Adrenal gland (tissue), 12 donors: ENCODE data around the gene TRRAP. TPM values are rescaled to one million over a fixed set of nuclear protein-coding genes. Genes with fewer than 3 reads are reported as not detected.

Experiments used
- DNase-seq, 7 donors: peaks; one replicate each; pipeline ENCODE4 v3.0.0-alpha.2; 2019 to 2020
- H3K27ac ChIP-seq, 5 donors: fragments of 200-600 bp; sonication (generic) in 4 of 5; 1 replicate in 3 of 5; 2 replicates in 2 of 5; pipeline versions ENCODE4 v1.5.1 to v1.8.0; 2016 to 2020; ENCODE audit warnings: mild to moderate bottlenecking in 1 of 5
- H3K27me3 ChIP-seq: fragments of 200-600 bp; 2 replicates; pipeline ENCODE4 v1.8.0; 2021
- H3K36me3 ChIP-seq, 2 donors: fragments of 200-600 bp; replicated peaks in 1 of 2; 1 replicate in 1 of 2; 2 replicates in 1 of 2; pipeline versions ENCODE4 v1.5.1 to v1.8.0; 2018 to 2022
- H3K4me1 ChIP-seq, 2 donors: fragments of 200-600 bp; replicated peaks in 1 of 2; 1 replicate in 1 of 2; 2 replicates in 1 of 2; pipeline versions ENCODE4 v1.5.1 to v1.8.0; 2018 to 2021
- H3K4me3 ChIP-seq, 4 donors: fragments of 200-600 bp; sonication (generic) in 3 of 4; one replicate each; pipeline ENCODE4 v1.5.1; 2016 to 2018
- H3K9me3 ChIP-seq, 3 donors: fragments of 200-600 bp; sonication (generic) in 1 of 3; replicated peaks in 1 of 3; 1 replicate in 2 of 3; 2 replicates in 1 of 3; pipeline versions ENCODE4 v1.5.1 to v1.8.0; 2016 to 2021
- POLR2A ChIP-seq, 2 donors: fragments of 450-650 bp; IDR thresholded peaks; one replicate each; pipeline ENCODE4 v1.6.1; 2017; ENCODE audit warnings: antibody characterized with exemption in 2 of 2, mild to moderate bottlenecking in 2 of 2, moderate library complexity in 1 of 2
- WGBS, 4 donors: extraction: QIAGEN DNeasy Blood & Tissue Kit in 2 of 4; methylation state at CpG; one replicate each; pipeline versions ENCODE4 v1.1.5 to v1.1.7; 2013 to 2017; 5-methylcytosine and 5-hydroxymethylcytosine counted together
- intact Hi-C, 2 donors: fragments of 100-400 bp; cut with DNase I; formaldehyde crosslinking; loops; one replicate each; pipeline versions ENCODE4 v1.14.1 to v1.15.0; 2022 to 2023
- polyA plus RNA-seq, 3 donors: library from polyadenylated mRNA; stranded (reverse); fragments of 200-250 nt in 2 of 3; fragments of 350-450 nt in 1 of 3; fragmentation: Illumina TruSeq in 1 of 3; extraction: RNeasy Lipid Tissue Mini Kit (QIAGEN cat#74804) in 1 of 3; gene quantifications; one replicate each; pipeline ENCODE4 v1.2.3, GENCODE V29; 2013 to 2014
- total RNA-seq, 9 donors: library from RNA; depleted of rRNA in 4 of 9; stranded (reverse); fragments of >200 nt in 4 of 9; fragments of 120-200 nt in 1 of 9; fragmentation: NEBNext Ultra II Directional in 1 of 9; extraction: Animal tissue kit (Norgen Biotek cat#: 25700) in 1 of 9; gene quantifications; one replicate each; pipeline versions ENCODE4 v1.1.0 to v1.2.4, GENCODE V29; 2013 to 2023
- TF ChIP-seq, protein P1 (sequence below), 6 experiments: fragments of 450-650 bp in 4 of 6; fragments of 200-600 bp in 2 of 6; sonication (generic) in 1 of 6; IDR thresholded peaks; 1 replicate in 5 of 6; 2 replicates in 1 of 6; pipeline versions ENCODE4 v1.5.1 to v1.8.0; 2016 to 2021; ENCODE audit warnings: antibody characterized with exemption in 6 of 6, mild to moderate bottlenecking in 2 of 6, moderate library complexity in 1 of 6
- donor health status: healthy with polysubstance abuse.
- donor health status: Bipolar disorder and iron deficiency.
- donor health status: DM: yes; HTN: yes; CAD: no.
- donor health status: DM: no; HTN: no; CAD: no.
- donor health status: DM: no; HTN: no; CAD: no.
- donor health status: DM: yes; HTN: yes; CAD: no.

Gene TRRAP
- total and polyA plus RNA-seq, 12 donors, result 11.8 to 43.0 (median 30.9) TPM

- intact Hi-C loops, result no loop called here
- Histone ChIP-seq H3K4me3 (no peak overlapping the region), H3K27me3 (no peaks in the 10 kb centered on the region), H3K36me3 (peaks cover 0 to 98% of the 10 kb centered on the region in 2 donors), H3K4me1 (no peaks in the 10 kb centered on the region), H3K9me3 (no peaks in the 10 kb centered on the region), H3K27ac (no peak overlapping the region)
- TF ChIP-seq POLR2A (IDR thresholded peaks at IDR 0.05), result no peak
- TF ChIP-seq, protein P1, sequence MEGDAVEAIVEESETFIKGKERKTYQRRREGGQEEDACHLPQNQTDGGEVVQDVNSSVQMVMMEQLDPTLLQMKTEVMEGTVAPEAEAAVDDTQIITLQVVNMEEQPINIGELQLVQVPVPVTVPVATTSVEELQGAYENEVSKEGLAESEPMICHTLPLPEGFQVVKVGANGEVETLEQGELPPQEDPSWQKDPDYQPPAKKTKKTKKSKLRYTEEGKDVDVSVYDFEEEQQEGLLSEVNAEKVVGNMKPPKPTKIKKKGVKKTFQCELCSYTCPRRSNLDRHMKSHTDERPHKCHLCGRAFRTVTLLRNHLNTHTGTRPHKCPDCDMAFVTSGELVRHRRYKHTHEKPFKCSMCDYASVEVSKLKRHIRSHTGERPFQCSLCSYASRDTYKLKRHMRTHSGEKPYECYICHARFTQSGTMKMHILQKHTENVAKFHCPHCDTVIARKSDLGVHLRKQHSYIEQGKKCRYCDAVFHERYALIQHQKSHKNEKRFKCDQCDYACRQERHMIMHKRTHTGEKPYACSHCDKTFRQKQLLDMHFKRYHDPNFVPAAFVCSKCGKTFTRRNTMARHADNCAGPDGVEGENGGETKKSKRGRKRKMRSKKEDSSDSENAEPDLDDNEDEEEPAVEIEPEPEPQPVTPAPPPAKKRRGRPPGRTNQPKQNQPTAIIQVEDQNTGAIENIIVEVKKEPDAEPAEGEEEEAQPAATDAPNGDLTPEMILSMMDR (IDR thresholded peaks at IDR 0.05), result no peak
- 92 to 94% (median 93%) methylated on average over 9 of the region's 9 CpGs for whole genome bisulfite sequencing, 4 donors
- no peak for DNase-seq
These were observed 80.6 kb downstream of the TRRAP start for GRCh38 chr7:98958968-98959367.

DNA sequence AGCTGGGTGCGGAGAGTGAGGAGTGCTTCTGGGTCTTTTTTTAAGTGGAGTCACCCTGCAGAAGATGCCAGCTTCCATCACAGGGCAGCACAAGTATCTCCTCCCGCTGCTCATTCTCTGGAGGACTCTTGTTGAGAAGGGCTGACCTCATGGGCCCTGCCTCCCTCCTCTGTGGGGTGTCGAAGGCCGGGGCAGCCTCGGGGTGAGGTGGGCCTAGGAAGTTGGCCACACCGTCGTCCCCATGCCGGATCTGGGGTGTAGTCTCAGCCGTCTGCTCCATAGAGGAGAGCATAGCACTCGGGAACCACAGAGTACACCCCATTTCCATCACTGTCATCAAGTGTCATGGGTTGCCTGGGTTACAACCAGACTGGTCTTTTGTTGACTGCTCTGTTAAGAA lies 85.0 kb downstream of the TRRAP start:
- intact Hi-C loops, result no loop called here
- TF ChIP-seq POLR2A (IDR thresholded peaks at IDR 0.05), result no peak
- TF ChIP-seq, protein P1 (IDR thresholded peaks at IDR 0.05), result no peak
- WGBS, 4 donors, result 87 to 93% (median 89%) methylated on average over 9 to 10 of the region's 10 CpGs
- Histone ChIP-seq H3K36me3 (peaks cover 0 to 98% of the 10 kb centered on the region in 2 donors), H3K4me1 (no peaks in the 10 kb centered on the region), H3K27ac (no peak overlapping the region), H3K9me3 (no peaks in the 10 kb centered on the region), H3K27me3 (no peaks in the 10 kb centered on the region), H3K4me3 (no peak overlapping the region)
- DNase-seq, result no peak

- Histone ChIP-seq H3K36me3 (peaks cover 0 to 97% of the 10 kb centered on the region in 2 donors), H3K4me3 (no peak overlapping the region), H3K27ac (no peak overlapping the region), H3K4me1 (no peaks in the 10 kb centered on the region), H3K9me3 (no peaks in the 10 kb centered on the region), H3K27me3 (no peaks in the 10 kb centered on the region)
- TF ChIP-seq POLR2A (IDR thresholded peaks at IDR 0.05), result no peak
- TF ChIP-seq, protein P1 (IDR thresholded peaks at IDR 0.05), result no peak
- DNase-seq, result no peak
- intact Hi-C loops, result no loop called here
- WGBS, 4 donors, result 93 to 95% (median 94%) methylated on average over 10 of the region's 10 CpGs
These were observed 86.3 kb downstream of the TRRAP start for GRCh38 chr7:98964596-98964995.

- intact Hi-C loops, result no loop called here
- H3K36me3 ChIP-seq, result peaks cover 0 to 97% of the 10 kb centered on the region in 2 donors
- TF ChIP-seq, protein P1 (IDR thresholded peaks at IDR 0.05), result no peak
- TF ChIP-seq POLR2A (IDR thresholded peaks at IDR 0.05), result no peak
These were observed 90.3 kb downstream of the TRRAP start for GRCh38 chr7:98968621-98969020.

More at GRCh38 chr7:98968621-98969020, 90.3 kb downstream of the TRRAP start:
- no peaks in the 10 kb centered on the region for H3K4me1 ChIP-seq
- no peaks in the 10 kb centered on the region for H3K9me3 ChIP-seq
- 89 to 92% (median 90%) methylated on average over 13 to 14 of the region's 14 CpGs for WGBS, 4 donors
- no peaks in the 10 kb centered on the region for H3K27me3 ChIP-seq
- DNase-seq, result no peak
- H3K27ac ChIP-seq, result no peak overlapping the region
- no peak overlapping the region for H3K4me3 ChIP-seq
